Measurements from ENCODE around the gene SDHA. TPM values are rescaled to one million over a fixed set of nuclear protein-coding genes. Genes with fewer than 3 reads are reported as not detected.
"Not testable (repeated sequence)": the region's sequence is repeated elsewhere in the genome, so short reads cannot be mapped to it uniquely, and the experiment has no call there.

Gene SDHA
- total RNA-seq: 99.9 and 106 TPM in 2 replicates

DNA sequence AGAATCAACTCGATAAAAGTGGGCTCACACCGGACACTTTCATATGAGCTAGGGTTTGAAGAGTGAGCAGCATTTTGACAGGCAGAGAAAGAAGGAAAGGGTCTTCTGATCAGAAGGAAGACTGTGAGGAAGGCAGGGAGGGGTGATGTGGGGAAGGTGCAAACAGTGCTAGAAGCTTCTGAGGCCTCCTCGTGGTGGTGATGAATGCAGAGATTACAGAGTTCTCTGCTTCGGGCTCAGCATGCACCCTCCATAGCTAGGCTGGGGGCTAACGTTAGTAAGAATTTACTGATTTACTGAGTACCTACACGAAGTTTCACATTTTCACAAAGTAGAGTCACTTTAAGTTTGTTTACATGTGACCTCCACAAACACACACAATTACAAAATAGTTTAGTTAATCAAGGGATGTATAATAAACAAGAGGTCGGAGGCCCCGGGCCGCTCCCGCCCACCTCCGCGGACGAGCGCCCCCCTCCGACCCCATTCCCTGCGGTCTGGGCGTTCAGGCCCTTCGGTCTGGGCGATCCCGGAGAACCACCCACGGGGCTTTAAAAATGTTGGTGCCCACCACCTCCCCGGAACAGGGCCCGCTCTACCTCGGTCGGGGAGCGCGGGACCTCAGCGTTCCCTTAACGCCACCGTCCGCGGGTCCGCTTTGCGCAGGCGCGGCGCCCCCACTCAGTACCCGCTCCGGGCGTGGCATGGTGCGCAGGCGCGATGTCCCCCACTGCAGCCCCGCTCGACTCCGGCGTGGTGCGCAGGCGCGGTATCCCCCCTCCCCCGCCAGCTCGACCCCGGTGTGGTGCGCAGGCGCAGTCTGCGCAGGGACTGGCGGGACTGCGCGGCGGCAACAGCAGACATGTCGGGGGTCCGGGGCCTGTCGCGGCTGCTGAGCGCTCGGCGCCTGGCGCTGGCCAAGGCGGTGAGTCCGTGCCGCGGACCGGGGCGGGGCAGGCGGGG lies at the start of gene SDHA, which contains the start of gene CCDC127:
TSS of gene SDHA (plus strand) at position 827 of the 963 bp plus-strand sequence. CDS start at position 863, 36 bp downstream.
TSS of gene CCDC127 (minus strand) at position 660 of the 963 bp plus-strand sequence. CDS start 1,304 bp downstream, outside the sequence.
- not testable (repeated sequence) for DNase-seq (ENCODE audit: extremely low read depth, low read depth, low spot score)

- DNase-seq (ENCODE audit: extremely low read depth, low read depth, low spot score): no peak
Measured at GRCh38 chr5:169071-169727, 48.9 kb upstream of the SDHA start.

- no peak for DNase-seq (ENCODE audit: extremely low read depth, low read depth, low spot score)
Measured at GRCh38 chr5:169728-170094, 48.4 kb upstream of the SDHA start.

- no peak for DNase-seq (ENCODE audit: extremely low read depth, low read depth, low spot score)
Measured at GRCh38 chr5:170971-171800, 46.9 kb upstream of the SDHA start.

DNA sequence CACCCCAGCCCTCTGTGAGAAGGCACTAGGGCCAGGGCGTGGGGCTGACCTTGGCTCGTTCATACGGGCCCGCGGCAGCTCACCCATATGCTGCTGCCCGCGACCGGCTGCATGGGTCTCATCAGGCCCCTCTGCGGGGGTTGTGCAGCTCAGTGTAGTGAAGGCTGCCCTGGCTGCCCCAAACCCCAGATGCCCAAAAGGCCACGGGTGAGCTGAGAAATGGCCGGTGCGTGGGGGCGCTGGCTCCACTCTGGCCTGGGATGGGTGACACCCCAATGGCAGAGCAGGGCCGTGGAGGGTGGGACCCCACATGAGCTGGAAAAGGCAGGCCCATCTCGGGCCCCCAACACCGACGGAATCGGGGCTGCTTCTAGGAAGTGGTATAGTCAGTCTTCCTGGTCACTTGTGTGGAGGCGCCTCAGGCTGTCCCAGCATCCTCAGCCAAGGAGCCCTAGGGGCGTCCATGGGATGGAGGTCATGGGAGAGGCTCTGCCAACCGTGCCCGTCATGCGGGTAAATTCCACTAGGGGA lies 46.3 kb upstream of the SDHA start:
- no peak for DNase-seq (ENCODE audit: extremely low read depth, low read depth, low spot score)

DNA sequence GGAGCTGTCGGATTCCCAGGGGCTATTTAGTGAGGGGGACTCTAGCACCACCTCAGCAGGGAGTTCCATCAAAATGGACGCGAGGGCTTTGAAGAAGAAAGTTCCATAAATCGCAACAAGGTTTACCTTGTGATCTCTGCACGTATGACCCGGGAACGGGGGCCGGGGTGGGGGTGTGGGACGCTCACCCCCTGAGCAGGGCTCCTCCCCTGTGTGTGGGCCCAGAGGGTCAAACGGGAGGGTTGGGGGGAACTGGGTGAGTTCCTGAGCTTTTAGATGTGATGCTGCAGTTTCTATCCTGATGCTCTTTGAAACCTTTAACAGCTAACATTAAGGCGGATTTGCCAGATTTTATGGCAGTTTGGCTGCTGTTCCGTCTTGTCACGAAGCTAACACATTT lies 45.7 kb upstream of the SDHA start:
- DNase-seq (ENCODE audit: extremely low read depth, low read depth, low spot score): no peak

DNA sequence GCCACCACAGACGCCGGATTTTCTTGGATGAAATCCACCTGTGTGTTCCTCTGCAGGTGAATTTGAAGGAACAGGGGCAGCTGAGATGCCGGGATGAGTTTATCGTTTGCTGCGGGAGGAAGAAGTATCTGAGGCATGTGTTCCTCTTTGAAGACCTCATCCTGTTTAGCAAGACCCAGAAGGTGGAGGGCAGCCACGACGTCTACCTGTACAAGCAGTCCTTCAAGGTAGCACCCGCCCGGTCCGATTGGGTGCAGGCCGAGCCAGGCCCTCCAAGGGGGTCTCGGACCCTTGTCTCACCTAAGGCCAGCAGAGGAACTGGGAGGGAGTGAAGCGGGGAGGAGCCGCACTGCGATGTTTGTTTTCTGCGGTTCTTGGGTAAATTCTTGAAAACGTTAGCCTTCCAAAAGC lies 45.3 kb upstream of the SDHA start:
- no peak for DNase-seq (ENCODE audit: extremely low read depth, low read depth, low spot score)

DNA sequence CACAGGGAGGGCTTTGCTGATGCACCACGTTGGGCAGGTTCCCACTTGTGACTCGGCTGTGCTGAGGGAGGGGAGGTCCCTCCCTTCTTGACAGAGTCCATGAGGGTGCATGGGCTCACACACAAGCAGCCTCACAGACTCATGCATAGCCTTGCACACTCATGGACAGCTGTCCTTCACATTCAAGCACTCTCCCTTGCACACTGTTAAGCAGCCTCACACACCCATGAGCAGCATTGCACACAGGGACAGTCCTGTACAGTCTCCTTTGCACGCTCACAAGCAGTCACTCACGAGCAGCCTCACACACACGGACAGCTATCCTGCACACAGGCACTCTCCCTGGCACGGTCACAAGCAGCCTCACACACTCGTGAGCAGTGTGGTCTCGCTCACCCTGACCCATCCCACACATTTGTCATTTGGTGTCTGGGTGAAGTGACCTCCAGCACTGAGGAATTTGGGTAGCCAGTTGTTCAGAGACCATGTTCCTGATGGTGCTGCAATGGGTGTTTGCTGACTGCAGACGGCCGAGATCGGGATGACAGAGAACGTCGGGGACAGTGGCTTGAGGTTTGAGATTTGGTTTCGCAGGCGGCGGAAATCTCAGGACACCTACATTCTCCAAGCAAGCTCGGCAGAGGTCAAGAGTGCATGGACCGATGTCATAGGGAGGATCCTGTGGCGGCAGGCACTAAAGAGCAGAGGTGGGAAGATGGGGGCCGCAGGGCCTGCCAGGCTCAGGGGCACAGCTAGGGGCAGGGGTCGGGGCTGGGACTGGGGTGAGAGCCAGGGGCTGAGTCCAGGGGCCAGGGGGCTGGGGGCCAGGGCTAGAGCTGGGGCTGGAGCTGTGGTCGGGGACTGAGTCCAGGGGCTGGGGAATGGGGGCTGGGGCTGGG lies 44.5 kb upstream of the SDHA start:
- no peak for DNase-seq (ENCODE audit: extremely low read depth, low read depth, low spot score)

DNA sequence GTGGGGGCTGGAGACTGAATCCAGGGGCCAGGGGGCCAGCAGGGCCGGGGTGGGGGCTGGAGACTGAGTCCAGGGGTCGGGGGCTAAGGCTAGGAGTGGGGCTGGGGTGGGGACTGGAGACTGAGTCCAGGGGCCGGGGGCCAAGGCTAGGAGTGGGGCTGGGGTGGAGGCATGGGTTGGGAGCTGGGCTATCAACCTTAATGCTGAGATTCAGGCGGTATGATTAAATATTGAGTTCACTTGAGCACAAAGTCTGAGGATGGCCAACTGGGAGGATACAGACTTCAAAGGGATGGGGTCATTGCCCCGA lies 43.9 kb upstream of the SDHA start:
- DNase-seq (ENCODE audit: extremely low read depth, low read depth, low spot score): no peak

DNA sequence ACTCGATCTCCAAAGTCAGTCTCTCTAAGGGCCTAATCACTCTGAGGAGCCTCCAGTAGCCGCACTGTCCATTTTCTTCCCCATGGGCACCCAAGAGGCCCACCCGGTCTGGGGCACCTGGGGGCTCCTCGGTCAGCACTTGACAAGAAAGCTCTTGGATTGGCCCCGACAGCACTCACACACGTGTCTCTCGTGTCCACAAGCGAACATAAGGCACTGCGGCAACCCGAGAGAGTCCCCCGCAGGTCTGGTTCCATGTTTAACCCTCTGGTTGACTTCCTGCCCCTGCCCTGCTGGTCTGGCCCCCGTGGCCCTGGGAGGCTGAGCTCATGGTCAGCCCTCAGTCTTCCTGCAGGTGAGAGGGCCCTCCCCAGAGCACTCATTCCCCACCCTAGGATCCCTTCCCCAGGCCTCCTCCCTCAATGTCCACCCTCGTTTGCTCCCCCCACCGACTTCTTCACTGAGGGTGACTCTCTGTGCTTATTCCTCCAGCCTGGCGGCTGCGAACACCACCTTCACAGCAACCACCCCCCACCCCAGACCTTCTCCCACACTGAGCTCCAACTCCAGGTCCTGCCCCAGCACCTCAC lies 43.1 kb upstream of the SDHA start:
- no peak for DNase-seq (ENCODE audit: extremely low read depth, low read depth, low spot score)

- no peak for DNase-seq (ENCODE audit: extremely low read depth, low read depth, low spot score)
Measured at GRCh38 chr5:176296-176823, 41.8 kb upstream of the SDHA start.

DNA sequence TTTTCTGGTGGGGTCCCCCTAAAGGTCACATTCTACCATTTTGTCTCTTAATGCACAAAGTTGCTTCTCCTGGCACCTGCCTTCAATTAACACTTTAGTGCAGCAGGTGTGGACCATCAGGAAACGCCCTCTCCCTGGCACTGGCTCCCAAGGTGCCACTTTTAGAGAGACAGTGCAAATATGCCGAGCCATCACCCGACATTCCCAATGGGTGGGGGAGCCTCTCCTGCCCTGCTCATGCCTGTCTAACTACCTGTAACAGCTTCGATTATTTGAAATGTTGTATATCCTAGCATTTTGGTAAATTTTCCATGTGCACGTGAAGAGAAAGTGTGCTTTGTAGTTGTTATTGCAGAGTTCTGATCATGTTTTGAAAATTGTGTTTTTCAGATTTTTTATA lies 40.0 kb upstream of the SDHA start:
- DNase-seq (ENCODE audit: extremely low read depth, low read depth, low spot score): no peak

DNA sequence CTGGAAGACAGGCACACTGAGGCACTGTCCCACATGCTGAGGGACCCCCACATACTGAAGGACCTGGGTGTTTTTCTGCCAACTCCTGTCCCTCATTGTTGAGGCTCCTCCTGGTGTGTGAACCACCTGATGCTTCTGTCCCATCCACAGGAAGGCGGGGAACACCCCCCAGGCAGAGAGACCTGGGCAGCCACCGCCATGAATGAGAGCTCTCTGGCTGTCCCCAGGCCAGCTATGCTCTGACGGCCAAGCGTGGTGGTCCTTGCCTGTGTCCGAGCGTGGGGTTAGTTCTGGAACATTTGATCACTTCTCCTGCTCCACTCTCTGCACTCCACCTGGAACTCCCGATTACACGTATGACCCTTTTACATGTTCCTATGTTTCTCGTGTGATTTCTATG lies 38.7 kb upstream of the SDHA start:
- DNase-seq (ENCODE audit: extremely low read depth, low read depth, low spot score): no peak

GRCh38 chr5:180286-180918 lies 37.7 kb upstream of the SDHA start:
- DNase-seq (ENCODE audit: extremely low read depth, low read depth, low spot score): no peak

DNA sequence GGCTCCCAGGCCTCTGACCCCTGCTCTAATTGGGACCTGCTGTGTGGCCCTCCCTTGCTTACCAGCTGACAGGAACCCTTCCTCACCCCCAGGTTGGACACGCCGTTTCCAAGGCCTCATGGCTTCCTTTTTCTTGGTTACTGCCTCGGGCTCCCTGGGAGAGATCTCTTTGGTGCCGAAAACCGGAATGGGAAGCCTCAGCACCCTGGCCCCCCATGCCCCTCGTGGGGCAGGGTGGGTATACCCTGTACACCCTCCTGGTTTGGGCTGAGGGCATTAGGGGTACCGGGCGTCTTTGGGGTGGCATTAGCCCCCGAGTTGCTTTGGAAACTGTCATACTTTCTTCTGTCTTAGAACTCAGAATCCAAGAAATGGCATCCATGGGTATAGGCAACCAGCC lies 37.0 kb upstream of the SDHA start:
- no peak for DNase-seq (ENCODE audit: extremely low read depth, low read depth, low spot score)

- no peak for DNase-seq (ENCODE audit: extremely low read depth, low read depth, low spot score)
Measured at GRCh38 chr5:181566-181965, 36.6 kb upstream of the SDHA start.

GRCh38 chr5:182126-182525 lies 36.0 kb upstream of the SDHA start:
- no peak for DNase-seq (ENCODE audit: extremely low read depth, low read depth, low spot score)

GRCh38 chr5:184471-184870 lies 33.6 kb upstream of the SDHA start:
- no peak for DNase-seq (ENCODE audit: extremely low read depth, low read depth, low spot score)
